Fibroblast of lung (primary cell): Measurements from ENCODE around the gene PBXIP1. TPM values are rescaled to one million over a fixed set of nuclear protein-coding genes. Genes with fewer than 3 reads are reported as not detected.

ENCODE experiments used
- DNase-seq, 2 donors: peaks; one replicate each; pipeline versions ENCODE4 v3.0.0 to v3.0.0-alpha.2; 2010; ENCODE audit warnings: low read depth in 2 of 2
- H2AFZ ChIP-seq: 2 replicates; pipeline ENCODE4 v1.5.1; 2012; ENCODE audit warnings: low read length, control low read depth, inconsistent platforms
- H3K27ac ChIP-seq: 2 replicates; pipeline ENCODE4 v1.5.1; 2011; ENCODE audit warnings: low read length, control low read depth; ENCODE audit not compliant: insufficient read depth
- H3K27me3 ChIP-seq: 2 replicates; pipeline ENCODE4 v1.5.1; 2011; ENCODE audit warnings: mild to moderate bottlenecking, low read length; ENCODE audit not compliant: control insufficient read depth, insufficient read depth
- H3K36me3 ChIP-seq: 2 replicates; pipeline ENCODE4 v1.5.1; 2011; ENCODE audit warnings: low read length; ENCODE audit not compliant: control insufficient read depth, insufficient read depth
- H3K4me1 ChIP-seq: 2 replicates; pipeline ENCODE4 v1.5.1; 2011; ENCODE audit warnings: low read length; ENCODE audit not compliant: control insufficient read depth, insufficient read depth; ENCODE audit errors: extremely low read depth
- H3K4me2 ChIP-seq: 2 replicates; pipeline ENCODE4 v1.5.1; 2011; ENCODE audit warnings: low read length, control low read depth; ENCODE audit not compliant: insufficient read depth; ENCODE audit errors: extremely low read depth
- H3K4me3 ChIP-seq, 4 experiments: fragments of 200-600 bp in 1 of 4; sonication (generic) in 1 of 4; replicated peaks in 1 of 4; 2 replicates each; pipeline ENCODE4 v1.5.1; 2011 to 2016; ENCODE audit warnings: low read length in 4 of 4, low read depth in 3 of 4, mild to moderate bottlenecking in 3 of 4, control low read depth in 2 of 4, inconsistent platforms in 1 of 4, mixed read lengths in 1 of 4; ENCODE audit not compliant: insufficient read depth in 1 of 4; ENCODE audit errors: control extremely low read depth in 1 of 4
- H3K79me2 ChIP-seq: 2 replicates; pipeline ENCODE4 v1.5.1; 2012; ENCODE audit warnings: mild to moderate bottlenecking, low read length, inconsistent platforms; ENCODE audit not compliant: control insufficient read depth, insufficient read depth
- H3K9ac ChIP-seq: 2 replicates; pipeline ENCODE4 v1.5.1; 2011; ENCODE audit warnings: mild to moderate bottlenecking, low read length, control low read depth; ENCODE audit not compliant: insufficient read depth
- H3K9me3 ChIP-seq: 2 replicates; pipeline ENCODE4 v1.5.1; 2012; ENCODE audit warnings: low read depth, low read length; ENCODE audit not compliant: control insufficient read depth, insufficient read depth
- H4K20me1 ChIP-seq: 2 replicates; pipeline ENCODE4 v1.5.1; 2011; ENCODE audit warnings: low read length; ENCODE audit not compliant: control insufficient read depth, insufficient read depth; ENCODE audit errors: extremely low read depth
- CTCF ChIP-seq, 2 donors: IDR thresholded peaks in 1 of 2; conservative IDR thresholded peaks in 1 of 2; 1 replicate in 1 of 2; 2 replicates in 1 of 2; pipeline ENCODE4 v1.5.1; 2011 to 2012; ENCODE audit warnings: low read length in 2 of 2, control low read depth in 1 of 2, inconsistent platforms in 1 of 2, low read depth in 1 of 2, mild to moderate bottlenecking in 1 of 2
- EZH2 ChIP-seq: IDR thresholded peaks from 2 replicates; pipeline ENCODE4 v1.5.1; 2012; ENCODE audit warnings: low read length, control low read depth, mild to moderate bottlenecking; ENCODE audit errors: missing control alignments
- polyA plus RNA-seq, 2 donors: library from polyadenylated mRNA; depleted of rRNA in 1 of 2; stranded (reverse) in 1 of 2; unstranded in 1 of 2; fragments of >200 nt; gene quantifications; 2 replicates each; pipeline ENCODE4 v1.2.1, GENCODE V29; 2011 to 2012; ENCODE audit warnings: missing spikeins in 1 of 2
- total RNA-seq: library from RNA; depleted of rRNA; stranded (reverse); fragments of >200 nt; gene quantifications from 2 replicates; pipeline ENCODE4 v1.2.1, GENCODE V29; 2014

PBXIP1 gene
- total and polyA plus RNA-seq, 2 donors (not counting 1 experiment from before 2014, with no cell fraction given) = 32.8 to 106 TPM

- Histone ChIP-seq H3K27me3 (no peaks in the 10 kb centered on the region), H3K9ac (peak overlapping the region; percentile 1)
These were observed 11.3 kb downstream of the PBXIP1 start for GRCh38 chr1:154944401-154945159.

GRCh38 chr1:154943649-154944400 is 12.1 kb downstream of the PBXIP1 start:
- Histone ChIP-seq H3K4me2 (no peak overlapping the region), H3K4me3 (no peak overlapping the region), H3K79me2 (no peaks in the 10 kb centered on the region), H3K27ac (no peak overlapping the region), H3K9me3 (no peaks in the 10 kb centered on the region), H4K20me1 (no peaks in the 10 kb centered on the region), H3K4me1 (no peaks in the 10 kb centered on the region), H2AFZ (no peak overlapping the region), H3K9ac (peak overlapping the region; percentile 1), H3K27me3 (no peaks in the 10 kb centered on the region), H3K36me3 (no peaks in the 10 kb centered on the region)
- peak in 1 of 2 donors; percentile 31 for DNase-seq
- peak; percentile 69 to 80 for TF ChIP-seq CTCF (conservative IDR thresholded peaks at IDR 0.05 in 1 of 2, IDR thresholded peaks at IDR 0.05 in 1 of 2; ENCODE audit: low read depth in 1 of 2, low read length in 2 of 2)
- no peak for TF ChIP-seq EZH2

More at GRCh38 chr1:154944401-154945159, 11.3 kb downstream of the PBXIP1 start:
- no peak overlapping the region for H3K4me2 ChIP-seq
- H3K36me3 ChIP-seq = no peaks in the 10 kb centered on the region
- no peaks in the 10 kb centered on the region for H4K20me1 ChIP-seq
- H2AFZ ChIP-seq = no peak overlapping the region
- H3K9me3 ChIP-seq = no peaks in the 10 kb centered on the region
- no peaks in the 10 kb centered on the region for H3K79me2 ChIP-seq
- peak in 1 of 2 donors; percentile 34 for DNase-seq
- TF ChIP-seq CTCF (conservative IDR thresholded peaks at IDR 0.05 in 1 of 2, IDR thresholded peaks at IDR 0.05 in 1 of 2; ENCODE audit: low read depth in 1 of 2, low read length in 2 of 2) (no peak), EZH2 (no peak)
- no peak overlapping the region for H3K27ac ChIP-seq
- no peaks in the 10 kb centered on the region for H3K4me1 ChIP-seq
- no peak overlapping the region for H3K4me3 ChIP-seq

- H2AFZ ChIP-seq = no peak overlapping the region
- no peaks in the 10 kb centered on the region for H3K79me2 ChIP-seq
- H3K9me3 ChIP-seq = no peaks in the 10 kb centered on the region
- no peak overlapping the region for H3K9ac ChIP-seq
- H4K20me1 ChIP-seq = no peaks in the 10 kb centered on the region
- H3K4me2 ChIP-seq = no peak overlapping the region
- no peak overlapping the region for H3K27ac ChIP-seq
- no peak overlapping the region for H3K4me3 ChIP-seq
- peaks cover 2% of the 10 kb centered on the region for H3K4me1 ChIP-seq
- H3K27me3 ChIP-seq = no peaks in the 10 kb centered on the region
- TF ChIP-seq EZH2 (no peak), CTCF (conservative IDR thresholded peaks at IDR 0.05 in 1 of 2, IDR thresholded peaks at IDR 0.05 in 1 of 2; ENCODE audit: low read depth in 1 of 2, low read length in 2 of 2) (no peak)
- DNase-seq = no peak
- no peaks in the 10 kb centered on the region for H3K36me3 ChIP-seq
These were observed 14.4 kb downstream of the PBXIP1 start for GRCh38 chr1:154941333-154942013.
